K562 (cell line): Measurements from ENCODE around the gene CDC20. TPM values are rescaled to one million over a fixed set of nuclear protein-coding genes. Genes with fewer than 3 reads are reported as not detected.

Experiments
- ATF7 ChIP-seq: fragments of 450-650 bp; IDR thresholded peaks from 2 replicates; pipeline ENCODE4 v1.7.1; 2014; ENCODE audit warnings: mild to moderate bottlenecking, moderate library complexity
- EP300 ChIP-seq: IDR thresholded peaks from 2 replicates; pipeline ENCODE4 v1.6.1; 2012; ENCODE audit warnings: low read length, improper control_type of control experiment
- GATA2 ChIP-seq: sonication (generic); formaldehyde crosslinking; IDR thresholded peaks from 2 replicates; pipeline ENCODE4 v1.4.0; 2020; ENCODE audit warnings: mild to moderate bottlenecking, missing genetic modification reagents
- HMG20B ChIP-seq: fragments of 250-450 bp; sonication (Bioruptor Pico); IDR thresholded peaks from 2 replicates; pipeline ENCODE4 v1.5.0; 2021; ENCODE audit warnings: mild to moderate bottlenecking
- L3MBTL2 ChIP-seq: fragments of 450-650 bp; IDR thresholded peaks from 2 replicates; pipeline ENCODE4 v1.6.1; 2016; ENCODE audit warnings: mild to moderate bottlenecking, moderate library complexity
- NCOA2 ChIP-seq, 2 experiments: fragments of 450-650 bp; IDR thresholded peaks; 2 replicates each; pipeline ENCODE4 v1.6.1; 2018; ENCODE audit warnings: mild to moderate bottlenecking in 2 of 2, moderate library complexity in 1 of 2; ENCODE audit not compliant: partially characterized antibody in 2 of 2
- SREBF1 ChIP-seq: fragments of 150-350 bp; IDR thresholded peaks from 2 replicates; pipeline ENCODE4 v1.6.1; 2014; ENCODE audit warnings: antibody characterized with exemption, low read depth, low read length, borderline replicate concordance
- TBL1XR1 ChIP-seq, 2 experiments: IDR thresholded peaks; 2 replicates each; pipeline ENCODE4 v1.6.1; 2012; ENCODE audit warnings: improper control_type of control experiment in 2 of 2, low read length in 2 of 2, mild to moderate bottlenecking in 1 of 2
- TCF3 ChIP-seq: sonication (generic); formaldehyde crosslinking; IDR thresholded peaks from 2 replicates; pipeline ENCODE4 v1.4.0; 2020; ENCODE audit warnings: mild to moderate bottlenecking, missing genetic modification reagents
- U2AF2 ChIP-seq: fragments of 200-400 bp; formaldehyde crosslinking; optimal IDR thresholded peaks from 2 replicates; pipeline ENCODE3; 2017; ENCODE audit warnings: low read depth, mild to moderate bottlenecking, low read length
- ZNF354B ChIP-seq: fragments of 250-450 bp; sonication (Bioruptor Pico); IDR thresholded peaks from 2 replicates; pipeline ENCODE4 v1.4.0; 2020
- ZNF445 ChIP-seq: fragments of 250-450 bp; sonication (Bioruptor Pico); IDR thresholded peaks from 2 replicates; pipeline ENCODE4 v1.4.0; 2020; ENCODE audit warnings: low read depth, mild to moderate bottlenecking, moderate library complexity
- ZNF780A ChIP-seq: fragments of 250-450 bp; sonication (Bioruptor Pico); IDR thresholded peaks from 2 replicates; pipeline ENCODE4 v1.5.0; 2021; ENCODE audit warnings: mild to moderate bottlenecking
- polyA plus RNA-seq, 8 experiments: library from polyadenylated mRNA; depleted of rRNA in 4 of 8; stranded (reverse) in 5 of 8; unstranded in 3 of 8; fragments of >200 nt; fragmentation: Nextera tagmentation in 2 of 8; fragmentation: Illumina TruSeq in 1 of 8; extraction: Ambion mirVana in 2 of 8; extraction: Trizol in 1 of 8; gene quantifications; 2 replicates each; pipeline versions ENCODE4 v1.2.1 to v1.2.3, GENCODE V29; 2011 to 2014; ENCODE audit warnings: inconsistent platforms in 1 of 8, missing spikeins in 1 of 8
- total RNA-seq, 7 experiments: library from RNA; depleted of rRNA in 6 of 7; stranded (reverse); fragments of >200 nt in 6 of 7; fragmentation: Illumina TruSeq in 2 of 7; extraction: Trizol in 2 of 7; gene quantifications; 2 replicates each; pipeline versions ENCODE4 v1.2.1 to v1.2.3, GENCODE V29; 2011 to 2021; ENCODE audit warnings: low replicate concordance in 1 of 7
- TF ChIP-seq, protein P1 (sequence below): fragments of 200-800 bp; sonication (Bioruptor generic); IDR thresholded peaks from 2 replicates; pipeline ENCODE4 v1.6.1; 2017; ENCODE audit warnings: missing genetic modification characterization, missing compliant biosample characterization
- TF ChIP-seq, protein P2 (sequence below), 2 experiments: fragments of 450-650 bp in 1 of 2; sonication (generic) in 1 of 2; formaldehyde crosslinking in 1 of 2; IDR thresholded peaks in 1 of 2; conservative IDR thresholded peaks in 1 of 2; 2 replicates each; pipeline versions ENCODE4 v1.6.1 to v1.8.1; 2016 to 2023; ENCODE audit warnings: mild to moderate bottlenecking in 2 of 2, moderate library complexity in 2 of 2, inconsistent platforms in 1 of 2, missing genetic modification reagents in 1 of 2
- TF ChIP-seq, protein P3 (sequence below): fragments of 250-450 bp; sonication (Bioruptor Pico); IDR thresholded peaks from 2 replicates; pipeline ENCODE4 v1.5.0; 2020; ENCODE audit warnings: mild to moderate bottlenecking
- TF ChIP-seq, protein P4 (sequence below): fragments of 450-650 bp; formaldehyde crosslinking; IDR thresholded peaks from 2 replicates; pipeline ENCODE4 v1.4.0; 2022; ENCODE audit warnings: missing genetic modification characterization
- TF ChIP-seq, protein P5 (sequence below): IDR thresholded peaks from 2 replicates; pipeline ENCODE4 v1.6.1; 2012; ENCODE audit warnings: low read depth, low read length, improper control_type of control experiment, borderline replicate concordance
- TF ChIP-seq, protein P6 (sequence below): sonication (generic); formaldehyde crosslinking; IDR thresholded peaks from 2 replicates; pipeline ENCODE4 v1.8.1; 2023; ENCODE audit warnings: mild to moderate bottlenecking, missing genetic modification reagents, moderate library complexity

The CDC20 gene
- total and polyA plus RNA-seq, 9 of the 15 experiments (the other 6 are each of a cell fraction or from before 2014, with no cell fraction given), result 45.2 to 224 (median 121) TPM

DNA sequence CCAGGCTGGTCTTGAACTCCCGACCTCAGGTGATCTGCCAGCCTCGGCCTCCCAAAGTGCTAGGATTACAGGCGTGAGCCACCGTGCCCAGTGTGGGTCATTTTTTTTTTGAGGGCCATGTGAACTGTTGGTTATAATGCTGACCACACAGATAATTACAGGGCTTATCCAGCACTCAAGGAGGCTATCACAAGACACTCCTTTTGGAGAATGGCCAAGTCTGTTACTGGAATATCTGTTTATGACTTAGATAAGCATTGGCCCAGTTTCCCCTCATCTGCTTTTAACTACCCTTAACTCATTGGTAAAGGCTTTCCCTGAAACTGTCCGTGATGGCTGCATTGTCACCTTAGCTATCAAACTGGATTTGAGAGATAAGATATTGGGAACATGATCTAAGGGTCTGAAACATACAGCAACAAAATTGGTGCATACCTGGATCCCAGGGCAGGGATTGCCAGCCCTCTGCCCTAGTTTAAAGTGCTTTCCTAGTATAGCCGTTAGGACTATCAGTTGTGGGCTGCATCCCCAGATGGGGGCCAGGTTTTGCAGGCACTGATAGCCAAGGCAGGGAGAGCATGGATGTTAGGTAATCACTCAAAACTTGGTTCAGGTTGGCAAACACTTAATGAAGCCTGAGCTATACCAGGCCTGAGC lies 46.6 kb downstream of the CDC20 start (continued):
- TF ChIP-seq, protein P1, sequence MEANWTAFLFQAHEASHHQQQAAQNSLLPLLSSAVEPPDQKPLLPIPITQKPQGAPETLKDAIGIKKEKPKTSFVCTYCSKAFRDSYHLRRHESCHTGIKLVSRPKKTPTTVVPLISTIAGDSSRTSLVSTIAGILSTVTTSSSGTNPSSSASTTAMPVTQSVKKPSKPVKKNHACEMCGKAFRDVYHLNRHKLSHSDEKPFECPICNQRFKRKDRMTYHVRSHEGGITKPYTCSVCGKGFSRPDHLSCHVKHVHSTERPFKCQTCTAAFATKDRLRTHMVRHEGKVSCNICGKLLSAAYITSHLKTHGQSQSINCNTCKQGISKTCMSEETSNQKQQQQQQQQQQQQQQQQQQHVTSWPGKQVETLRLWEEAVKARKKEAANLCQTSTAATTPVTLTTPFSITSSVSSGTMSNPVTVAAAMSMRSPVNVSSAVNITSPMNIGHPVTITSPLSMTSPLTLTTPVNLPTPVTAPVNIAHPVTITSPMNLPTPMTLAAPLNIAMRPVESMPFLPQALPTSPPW (CRISPR knock-in tag), result peak; percentile 49
- TF ChIP-seq TCF3 (CRISPR knock-in tag) (peak; percentile 87), ZNF780A (no peak), ZNF354B (no peak), ZNF445 (CRISPR knock-in tag) (no peak), NCOA2 (IDR thresholded peaks at IDR 0.05; ENCODE audit: partially characterized antibody in 2 of 2) (peak in 1 of 2 experiments; percentile 65), TBL1XR1 (IDR thresholded peaks at IDR 0.05; ENCODE audit: low read length in 2 of 2) (peak in 1 of 2 experiments; percentile 94; a peak in 2 of 4 replicates), GATA2 (CRISPR knock-in tag) (peak; percentile 41; the same call in 1 of the 2 replicates), L3MBTL2 (peak; percentile 91), U2AF2 (no peak), SREBF1 (no peak), ATF7 (peak; percentile 79), HMG20B (no peak), EP300 (peak; percentile 90)
- TF ChIP-seq, protein P2, sequence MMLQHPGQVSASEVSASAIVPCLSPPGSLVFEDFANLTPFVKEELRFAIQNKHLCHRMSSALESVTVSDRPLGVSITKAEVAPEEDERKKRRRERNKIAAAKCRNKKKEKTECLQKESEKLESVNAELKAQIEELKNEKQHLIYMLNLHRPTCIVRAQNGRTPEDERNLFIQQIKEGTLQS (IDR thresholded peaks at IDR 0.05), result no peak
- TF ChIP-seq, protein P2 (CRISPR knock-in tag; conservative IDR thresholded peaks at IDR 0.05), result 0 out of 2 replicates have a peak, but pooled peaks have one; percentile 60
- TF ChIP-seq, protein P3, sequence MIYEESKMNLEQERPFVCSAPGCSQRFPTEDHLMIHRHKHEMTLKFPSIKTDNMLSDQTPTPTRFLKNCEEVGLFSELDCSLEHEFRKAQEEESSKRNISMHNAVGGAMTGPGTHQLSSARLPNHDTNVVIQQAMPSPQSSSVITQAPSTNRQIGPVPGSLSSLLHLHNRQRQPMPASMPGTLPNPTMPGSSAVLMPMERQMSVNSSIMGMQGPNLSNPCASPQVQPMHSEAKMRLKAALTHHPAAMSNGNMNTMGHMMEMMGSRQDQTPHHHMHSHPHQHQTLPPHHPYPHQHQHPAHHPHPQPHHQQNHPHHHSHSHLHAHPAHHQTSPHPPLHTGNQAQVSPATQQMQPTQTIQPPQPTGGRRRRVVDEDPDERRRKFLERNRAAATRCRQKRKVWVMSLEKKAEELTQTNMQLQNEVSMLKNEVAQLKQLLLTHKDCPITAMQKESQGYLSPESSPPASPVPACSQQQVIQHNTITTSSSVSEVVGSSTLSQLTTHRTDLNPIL (CRISPR knock-in tag), result no peak
- TF ChIP-seq, protein P4, sequence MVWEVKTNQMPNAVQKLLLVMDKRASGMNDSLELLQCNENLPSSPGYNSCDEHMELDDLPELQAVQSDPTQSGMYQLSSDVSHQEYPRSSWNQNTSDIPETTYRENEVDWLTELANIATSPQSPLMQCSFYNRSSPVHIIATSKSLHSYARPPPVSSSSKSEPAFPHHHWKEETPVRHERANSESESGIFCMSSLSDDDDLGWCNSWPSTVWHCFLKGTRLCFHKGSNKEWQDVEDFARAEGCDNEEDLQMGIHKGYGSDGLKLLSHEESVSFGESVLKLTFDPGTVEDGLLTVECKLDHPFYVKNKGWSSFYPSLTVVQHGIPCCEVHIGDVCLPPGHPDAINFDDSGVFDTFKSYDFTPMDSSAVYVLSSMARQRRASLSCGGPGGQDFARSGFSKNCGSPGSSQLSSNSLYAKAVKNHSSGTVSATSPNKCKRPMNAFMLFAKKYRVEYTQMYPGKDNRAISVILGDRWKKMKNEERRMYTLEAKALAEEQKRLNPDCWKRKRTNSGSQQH, result 0 out of 2 replicates have a peak, but pooled peaks have one; percentile 4
- TF ChIP-seq, protein P5, sequence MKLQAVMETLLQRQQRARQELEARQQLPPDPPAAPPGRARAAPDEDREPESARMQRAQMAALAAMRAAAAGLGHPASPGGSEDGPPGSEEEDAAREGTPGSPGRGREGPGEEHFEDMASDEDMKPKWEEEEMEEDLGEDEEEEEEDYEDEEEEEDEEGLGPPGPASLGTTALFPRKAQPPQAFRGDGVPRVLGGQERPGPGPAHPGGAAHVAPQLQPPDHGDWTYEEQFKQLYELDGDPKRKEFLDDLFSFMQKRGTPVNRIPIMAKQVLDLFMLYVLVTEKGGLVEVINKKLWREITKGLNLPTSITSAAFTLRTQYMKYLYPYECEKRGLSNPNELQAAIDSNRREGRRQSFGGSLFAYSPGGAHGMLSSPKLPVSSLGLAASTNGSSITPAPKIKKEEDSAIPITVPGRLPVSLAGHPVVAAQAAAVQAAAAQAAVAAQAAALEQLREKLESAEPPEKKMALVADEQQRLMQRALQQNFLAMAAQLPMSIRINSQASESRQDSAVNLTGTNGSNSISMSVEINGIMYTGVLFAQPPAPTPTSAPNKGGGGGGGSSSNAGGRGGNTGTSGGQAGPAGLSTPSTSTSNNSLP, result no peak
- TF ChIP-seq, protein P6, sequence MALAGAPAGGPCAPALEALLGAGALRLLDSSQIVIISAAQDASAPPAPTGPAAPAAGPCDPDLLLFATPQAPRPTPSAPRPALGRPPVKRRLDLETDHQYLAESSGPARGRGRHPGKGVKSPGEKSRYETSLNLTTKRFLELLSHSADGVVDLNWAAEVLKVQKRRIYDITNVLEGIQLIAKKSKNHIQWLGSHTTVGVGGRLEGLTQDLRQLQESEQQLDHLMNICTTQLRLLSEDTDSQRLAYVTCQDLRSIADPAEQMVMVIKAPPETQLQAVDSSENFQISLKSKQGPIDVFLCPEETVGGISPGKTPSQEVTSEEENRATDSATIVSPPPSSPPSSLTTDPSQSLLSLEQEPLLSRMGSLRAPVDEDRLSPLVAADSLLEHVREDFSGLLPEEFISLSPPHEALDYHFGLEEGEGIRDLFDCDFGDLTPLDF (CRISPR knock-in tag), result 0 out of 2 replicates have a peak, but pooled peaks have one; percentile 31
